SU-DHL-6 (cell line): ENCODE results near the gene STK32C.

ENCODE experiments used
- H2AFZ ChIP-seq: fragments of 200-600 bp; sonication (generic); 2 replicates; pipeline ENCODE4 v1.6.1; 2014; ENCODE audit warnings: low read depth, mild to moderate bottlenecking, moderate library complexity, mixed read lengths, antibody characterized with exemption, low read length; ENCODE audit not compliant: severe bottlenecking
- H3F3A ChIP-seq: fragments of 200-600 bp; shearing (Covaris generic); 2 replicates; pipeline ENCODE4 v1.6.0; 2016; ENCODE audit warnings: antibody characterized with exemption, mild to moderate bottlenecking; ENCODE audit not compliant: insufficient read depth
- H3K27ac ChIP-seq: fragments of 200-600 bp; sonication (generic); 2 replicates; pipeline ENCODE4 v1.5.1; 2016; ENCODE audit warnings: low read depth, mild to moderate bottlenecking, low read length, moderate library complexity, mixed read lengths
- H3K27me3 ChIP-seq: fragments of 200-600 bp; sonication (generic), shearing (Covaris generic); 2 replicates; pipeline ENCODE4 v1.6.0; 2014; ENCODE audit warnings: mild to moderate bottlenecking, low read length
- H3K36me3 ChIP-seq: fragments of 200-600 bp; sonication (generic); 2 replicates; pipeline ENCODE4 v1.6.1; 2014; ENCODE audit warnings: mild to moderate bottlenecking, low read length, mixed read lengths
- H3K4me2 ChIP-seq: fragments of 300-600, 200-600 bp; shearing (Covaris generic), sonication (generic); 2 replicates; pipeline ENCODE4 v1.6.0; 2014; ENCODE audit warnings: low read length, low read depth, mild to moderate bottlenecking; ENCODE audit not compliant: poor library complexity, severe bottlenecking
- H3K4me3 ChIP-seq: fragments of 200-600 bp; sonication (generic); 2 replicates; pipeline ENCODE4 v1.5.1; 2014; ENCODE audit warnings: antibody characterized with exemption, low read length, mild to moderate bottlenecking, mixed read lengths; ENCODE audit not compliant: insufficient read depth, poor library complexity, severe bottlenecking
- H3K79me2 ChIP-seq: fragments of 200-600 bp; sonication (generic); 2 replicates; pipeline ENCODE4 v1.6.1; 2014; ENCODE audit warnings: mild to moderate bottlenecking, low read length, moderate library complexity; ENCODE audit not compliant: insufficient read depth
- H3K9ac ChIP-seq: fragments of 200-600 bp; sonication (generic); 2 replicates; pipeline ENCODE4 v1.7.0; 2014; ENCODE audit warnings: mild to moderate bottlenecking, low read length
- H3K9me2 ChIP-seq: fragments of 200-600 bp; sonication (generic); replicated peaks from 2 replicates; pipeline ENCODE4 v1.6.1; 2014; ENCODE audit warnings: low read length; ENCODE audit not compliant: insufficient read depth
- H3K9me3 ChIP-seq: fragments of 200-600 bp; sonication (generic); 2 replicates; pipeline ENCODE4 v1.6.1; 2014; ENCODE audit warnings: low read length, mixed read lengths; ENCODE audit not compliant: insufficient read depth
- H4K20me1 ChIP-seq: fragments of 200-600 bp; sonication (generic); 2 replicates; pipeline ENCODE4 v1.6.1; 2014; ENCODE audit warnings: low read depth, mild to moderate bottlenecking, antibody characterized with exemption, low read length, moderate library complexity, mixed read lengths
- EZH2phosphoT487 ChIP-seq: fragments of 200-600 bp; sonication (generic), shearing (Covaris generic); conservative IDR thresholded peaks from 2 replicates; pipeline ENCODE4 v1.6.1; 2018; ENCODE audit warnings: mild to moderate bottlenecking, antibody characterized with exemption, low read length, moderate library complexity, mixed read lengths
- TF ChIP-seq, protein P1 (sequence below): fragments of 200-600 bp; sonication (generic); IDR thresholded peaks from one replicate; pipeline ENCODE4 v1.5.1; 2017; ENCODE audit warnings: antibody characterized with exemption, mild to moderate bottlenecking, low read length, moderate library complexity; ENCODE audit not compliant: insufficient read depth, poor library complexity, severe bottlenecking

The STK32C gene

DNA sequence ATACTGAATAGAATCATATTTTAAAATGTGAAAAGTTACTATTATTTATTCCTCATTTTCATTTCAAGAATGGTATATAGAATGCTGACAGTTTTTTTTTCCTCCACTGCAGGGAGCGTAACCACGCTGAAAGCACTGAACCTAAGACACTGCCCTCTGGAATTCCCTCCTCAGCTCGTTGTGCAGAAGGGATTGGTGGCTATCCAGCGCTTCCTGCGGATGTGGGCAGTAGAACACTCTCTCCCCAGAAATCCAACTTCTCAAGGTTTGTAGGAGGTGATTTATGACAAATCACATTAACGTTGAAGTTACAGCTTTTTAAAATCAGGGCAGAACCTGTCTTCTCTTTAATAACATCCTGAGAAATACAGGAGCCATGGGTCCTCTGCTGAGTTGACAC, 36.6 kb upstream of the STK32C start:
- Histone ChIP-seq H3K27ac (no peak overlapping the region), H3F3A (no peaks in the 10 kb centered on the region), H3K27me3 (no peaks in the 10 kb centered on the region), H3K9me2 (no peaks in the 10 kb centered on the region), H3K9me3 (no peaks in the 10 kb centered on the region), H4K20me1 (no peaks in the 10 kb centered on the region), H3K4me3 (no peak overlapping the region), H2AFZ (no peak overlapping the region), H3K36me3 (no peaks in the 10 kb centered on the region), H3K9ac (no peak overlapping the region), H3K4me2 (no peak overlapping the region), H3K79me2 (no peaks in the 10 kb centered on the region)
- TF ChIP-seq, protein P1, sequence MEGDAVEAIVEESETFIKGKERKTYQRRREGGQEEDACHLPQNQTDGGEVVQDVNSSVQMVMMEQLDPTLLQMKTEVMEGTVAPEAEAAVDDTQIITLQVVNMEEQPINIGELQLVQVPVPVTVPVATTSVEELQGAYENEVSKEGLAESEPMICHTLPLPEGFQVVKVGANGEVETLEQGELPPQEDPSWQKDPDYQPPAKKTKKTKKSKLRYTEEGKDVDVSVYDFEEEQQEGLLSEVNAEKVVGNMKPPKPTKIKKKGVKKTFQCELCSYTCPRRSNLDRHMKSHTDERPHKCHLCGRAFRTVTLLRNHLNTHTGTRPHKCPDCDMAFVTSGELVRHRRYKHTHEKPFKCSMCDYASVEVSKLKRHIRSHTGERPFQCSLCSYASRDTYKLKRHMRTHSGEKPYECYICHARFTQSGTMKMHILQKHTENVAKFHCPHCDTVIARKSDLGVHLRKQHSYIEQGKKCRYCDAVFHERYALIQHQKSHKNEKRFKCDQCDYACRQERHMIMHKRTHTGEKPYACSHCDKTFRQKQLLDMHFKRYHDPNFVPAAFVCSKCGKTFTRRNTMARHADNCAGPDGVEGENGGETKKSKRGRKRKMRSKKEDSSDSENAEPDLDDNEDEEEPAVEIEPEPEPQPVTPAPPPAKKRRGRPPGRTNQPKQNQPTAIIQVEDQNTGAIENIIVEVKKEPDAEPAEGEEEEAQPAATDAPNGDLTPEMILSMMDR, result no peak
- TF ChIP-seq EZH2phosphoT487, result no peak

DNA sequence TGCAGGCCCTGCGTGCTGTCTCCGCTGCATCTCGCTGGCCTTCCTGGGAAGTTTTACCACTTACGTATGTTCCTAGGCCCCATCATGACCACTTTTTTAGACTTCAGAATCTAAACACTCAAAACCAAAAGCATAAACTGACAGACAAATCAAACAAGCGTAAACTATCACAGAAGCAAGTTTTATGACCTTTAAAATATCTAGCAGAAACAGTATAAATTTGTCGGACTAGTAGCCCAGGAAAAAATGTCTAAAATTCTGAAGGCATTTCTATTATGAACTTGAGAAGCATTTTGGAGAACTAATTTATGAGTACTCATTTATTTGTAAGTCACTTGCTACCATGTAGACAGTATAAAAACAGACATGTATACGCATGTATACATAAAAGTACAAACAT, 34.8 kb upstream of the STK32C start:
- no peaks in the 10 kb centered on the region for H3K9me3 ChIP-seq
- H3K36me3 ChIP-seq, result no peaks in the 10 kb centered on the region
- H3K4me2 ChIP-seq, result no peak overlapping the region
- H3F3A ChIP-seq, result no peaks in the 10 kb centered on the region
- no peak overlapping the region for H2AFZ ChIP-seq
- TF ChIP-seq, protein P1, result no peak
- no peak for TF ChIP-seq EZH2phosphoT487
- no peaks in the 10 kb centered on the region for H3K9me2 ChIP-seq
- H3K9ac ChIP-seq, result no peak overlapping the region
- H3K27ac ChIP-seq, result no peak overlapping the region
- no peak overlapping the region for H3K4me3 ChIP-seq
- no peaks in the 10 kb centered on the region for H3K27me3 ChIP-seq
- H3K79me2 ChIP-seq, result no peaks in the 10 kb centered on the region
- no peaks in the 10 kb centered on the region for H4K20me1 ChIP-seq

DNA sequence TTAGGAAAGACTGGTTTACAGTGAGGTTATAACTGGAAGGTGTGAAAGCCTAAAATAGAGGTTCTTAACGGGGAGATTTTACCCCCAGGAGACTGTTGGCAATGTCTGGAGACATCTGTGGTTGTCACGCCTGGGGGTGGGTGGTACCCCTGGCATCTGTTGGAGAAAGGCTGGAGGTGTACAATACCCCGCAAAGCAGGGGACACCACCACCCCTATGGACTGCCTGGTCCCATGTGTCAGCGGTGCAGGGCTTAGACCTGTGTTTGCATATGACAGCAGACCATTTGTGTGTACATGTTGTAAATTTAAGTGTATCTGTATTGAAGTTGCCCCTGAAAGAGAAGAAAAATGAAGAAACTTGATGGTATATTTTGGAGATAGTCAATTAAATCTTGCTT, 34.0 kb upstream of the STK32C start:
- H3K27ac ChIP-seq, result no peak overlapping the region
- no peaks in the 10 kb centered on the region for H3F3A ChIP-seq
- TF ChIP-seq, protein P1, result no peak
- no peak for TF ChIP-seq EZH2phosphoT487
- H3K27me3 ChIP-seq, result no peaks in the 10 kb centered on the region
- H3K4me3 ChIP-seq, result no peak overlapping the region
- H3K4me2 ChIP-seq, result no peak overlapping the region
- no peaks in the 10 kb centered on the region for H3K9me2 ChIP-seq
- no peaks in the 10 kb centered on the region for H3K79me2 ChIP-seq
- H2AFZ ChIP-seq, result no peak overlapping the region
- H4K20me1 ChIP-seq, result no peaks in the 10 kb centered on the region
- no peak overlapping the region for H3K9ac ChIP-seq
- H3K36me3 ChIP-seq, result no peaks in the 10 kb centered on the region
- H3K9me3 ChIP-seq, result no peaks in the 10 kb centered on the region

DNA sequence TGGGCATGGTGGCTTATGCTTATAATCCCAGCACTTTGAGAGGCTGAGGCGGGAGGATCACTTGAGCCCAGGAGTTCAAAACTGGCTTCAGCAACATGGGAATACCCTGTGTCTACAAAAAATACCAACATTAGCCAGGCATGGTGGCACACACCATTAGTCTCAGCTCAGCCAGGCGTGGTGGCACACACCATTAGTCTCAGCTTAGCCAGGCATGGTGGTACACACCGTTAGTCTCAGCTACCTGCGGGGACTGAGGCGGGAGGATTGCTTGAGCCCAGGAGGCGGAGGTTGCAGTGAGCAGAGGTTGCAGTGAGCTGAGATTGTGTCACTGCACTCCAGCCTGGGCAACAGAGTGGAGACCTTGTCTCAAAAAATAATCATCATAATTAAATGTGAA, 33.3 kb upstream of the STK32C start:
- Histone ChIP-seq H3K36me3 (no peaks in the 10 kb centered on the region), H3K27me3 (no peaks in the 10 kb centered on the region), H2AFZ (no peak overlapping the region), H3K9ac (no peak overlapping the region), H3K9me2 (no peaks in the 10 kb centered on the region), H3K27ac (no peak overlapping the region), H4K20me1 (no peaks in the 10 kb centered on the region), H3K4me3 (no peak overlapping the region), H3K4me2 (no peak overlapping the region), H3K9me3 (no peaks in the 10 kb centered on the region), H3K79me2 (no peaks in the 10 kb centered on the region), H3F3A (no peaks in the 10 kb centered on the region)
- TF ChIP-seq EZH2phosphoT487, result no peak
- TF ChIP-seq, protein P1, result no peak
